Measurements from ENCODE around the gene PRKRIP1.

The PRKRIP1 gene

DNA sequence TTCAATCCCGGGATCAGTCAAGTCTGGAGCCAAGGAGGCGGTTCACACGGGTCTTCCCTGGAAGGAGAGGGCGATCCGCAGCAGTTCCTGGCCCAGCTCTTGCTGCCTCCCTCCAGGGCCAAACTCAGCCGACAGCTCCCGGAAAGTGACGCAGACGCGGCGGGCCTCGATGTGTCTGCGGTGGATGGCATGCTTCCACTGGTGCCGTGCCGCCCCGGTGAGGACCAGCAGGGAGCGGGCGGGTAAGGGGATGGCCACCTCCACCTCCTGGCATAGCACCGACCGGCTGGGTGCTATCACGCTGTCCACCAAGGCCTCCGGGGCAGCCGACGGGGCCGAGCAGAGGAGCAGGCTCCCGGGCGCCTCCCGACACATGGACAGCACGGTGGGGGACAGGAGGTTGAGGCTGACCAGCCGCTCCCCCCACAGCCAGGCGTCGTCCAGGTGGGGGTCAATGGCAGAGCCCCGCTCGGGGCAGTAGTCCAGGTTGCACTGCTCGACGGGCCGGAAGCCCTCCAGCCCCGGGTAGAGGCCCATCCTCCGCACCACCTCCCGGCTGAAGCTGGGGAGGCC is 61.3 kb downstream of the PRKRIP1 start:
- TF ChIP-seq EZH2 (IDR thresholded peaks at IDR 0.05; ENCODE audit: borderline replicate concordance, low read length), result no peak
- TF ChIP-seq, protein P1, sequence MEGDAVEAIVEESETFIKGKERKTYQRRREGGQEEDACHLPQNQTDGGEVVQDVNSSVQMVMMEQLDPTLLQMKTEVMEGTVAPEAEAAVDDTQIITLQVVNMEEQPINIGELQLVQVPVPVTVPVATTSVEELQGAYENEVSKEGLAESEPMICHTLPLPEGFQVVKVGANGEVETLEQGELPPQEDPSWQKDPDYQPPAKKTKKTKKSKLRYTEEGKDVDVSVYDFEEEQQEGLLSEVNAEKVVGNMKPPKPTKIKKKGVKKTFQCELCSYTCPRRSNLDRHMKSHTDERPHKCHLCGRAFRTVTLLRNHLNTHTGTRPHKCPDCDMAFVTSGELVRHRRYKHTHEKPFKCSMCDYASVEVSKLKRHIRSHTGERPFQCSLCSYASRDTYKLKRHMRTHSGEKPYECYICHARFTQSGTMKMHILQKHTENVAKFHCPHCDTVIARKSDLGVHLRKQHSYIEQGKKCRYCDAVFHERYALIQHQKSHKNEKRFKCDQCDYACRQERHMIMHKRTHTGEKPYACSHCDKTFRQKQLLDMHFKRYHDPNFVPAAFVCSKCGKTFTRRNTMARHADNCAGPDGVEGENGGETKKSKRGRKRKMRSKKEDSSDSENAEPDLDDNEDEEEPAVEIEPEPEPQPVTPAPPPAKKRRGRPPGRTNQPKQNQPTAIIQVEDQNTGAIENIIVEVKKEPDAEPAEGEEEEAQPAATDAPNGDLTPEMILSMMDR (IDR thresholded peaks at IDR 0.05; ENCODE audit: low read length), result no peak
- Histone ChIP-seq H2AFZ (ENCODE audit: low read length) (no peak overlapping the region), H3K9me2 (ENCODE audit: low read depth, low read length) (no peaks in the 10 kb centered on the region), H3K4me2 (ENCODE audit: low read length) (no peak overlapping the region), H3K4me1 (ENCODE audit: insufficient read depth, low read length, severe bottlenecking) (peaks cover 8% of the 10 kb centered on the region), H3K27me3 (ENCODE audit: insufficient read depth, low read length) (no peaks in the 10 kb centered on the region), H3K79me2 (ENCODE audit: insufficient read depth, low read length) (no peaks in the 10 kb centered on the region), H3K27ac (ENCODE audit: low read depth, low read length, poor library complexity, severe bottlenecking) (no peak overlapping the region), H3K9me3 (ENCODE audit: low read length) (no peaks in the 10 kb centered on the region), H3F3A (ENCODE audit: insufficient read depth, low read length) (no peaks in the 10 kb centered on the region; the same call in 1 of the 2 replicates), H3K4me3 (ENCODE audit: low read depth, low read length, poor library complexity, severe bottlenecking) (no peak overlapping the region), H4K20me1 (ENCODE audit: insufficient read depth, low read length) (no peaks in the 10 kb centered on the region), H3K9ac (ENCODE audit: low read length) (no peak overlapping the region), H3K36me3 (ENCODE audit: insufficient read depth, low read length) (peaks cover 39% of the 10 kb centered on the region)

DNA sequence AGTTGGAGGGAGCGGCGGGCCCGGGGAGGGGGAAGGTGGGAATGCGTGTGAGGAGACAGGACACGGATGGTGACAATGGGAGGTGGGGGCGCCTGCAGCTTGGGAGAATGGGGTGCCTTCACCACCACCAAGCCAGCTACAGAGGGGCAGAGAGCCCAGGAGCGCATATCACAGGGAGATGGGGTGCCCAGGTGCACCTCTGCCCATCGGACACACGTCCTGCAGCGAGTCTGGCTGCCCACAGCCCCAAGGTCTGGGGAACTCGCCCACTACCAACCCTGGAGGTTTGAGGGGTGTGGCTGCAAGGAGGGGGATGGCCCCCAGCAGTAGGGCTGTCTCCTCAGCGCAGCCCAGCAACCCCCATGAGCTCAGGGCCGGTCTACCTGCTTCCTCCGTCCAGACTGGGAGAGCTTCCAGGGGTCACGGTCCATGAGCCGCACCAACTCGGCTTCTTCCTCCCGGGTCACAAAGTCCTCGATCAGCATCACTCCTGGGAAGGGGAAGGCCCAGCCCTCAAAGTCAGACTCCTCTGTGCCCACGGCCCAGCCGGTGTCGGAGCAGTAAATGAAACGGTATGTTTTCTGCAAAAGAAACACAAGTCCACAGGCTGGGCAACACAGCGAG is 63.2 kb downstream of the PRKRIP1 start:
- no peak overlapping the region for H3K4me2 ChIP-seq (ENCODE audit: low read length)
- peaks cover 39% of the 10 kb centered on the region for H3K36me3 ChIP-seq (ENCODE audit: insufficient read depth, low read length)
- H3K4me1 ChIP-seq (ENCODE audit: insufficient read depth, low read length, severe bottlenecking), result peaks cover 13% of the 10 kb centered on the region
- H3K79me2 ChIP-seq (ENCODE audit: insufficient read depth, low read length), result peaks cover 9% of the 10 kb centered on the region
- H3K27ac ChIP-seq (ENCODE audit: low read depth, low read length, poor library complexity, severe bottlenecking), result no peak overlapping the region
- H3K9me2 ChIP-seq (ENCODE audit: low read depth, low read length), result no peaks in the 10 kb centered on the region
- no peaks in the 10 kb centered on the region for H4K20me1 ChIP-seq (ENCODE audit: insufficient read depth, low read length)
- no peaks in the 10 kb centered on the region for H3K9me3 ChIP-seq (ENCODE audit: low read length)
- no peak overlapping the region for H3K9ac ChIP-seq (ENCODE audit: low read length)
- H2AFZ ChIP-seq (ENCODE audit: low read length), result no peak overlapping the region
- no peaks in the 10 kb centered on the region for H3K27me3 ChIP-seq (ENCODE audit: insufficient read depth, low read length)
- H3F3A ChIP-seq (ENCODE audit: insufficient read depth, low read length), result no peaks in the 10 kb centered on the region
- TF ChIP-seq, protein P1 (IDR thresholded peaks at IDR 0.05; ENCODE audit: low read length), result no peak
- no peak for TF ChIP-seq EZH2 (IDR thresholded peaks at IDR 0.05; ENCODE audit: borderline replicate concordance, low read length)
- no peak overlapping the region for H3K4me3 ChIP-seq (ENCODE audit: low read depth, low read length, poor library complexity, severe bottlenecking)

DNA sequence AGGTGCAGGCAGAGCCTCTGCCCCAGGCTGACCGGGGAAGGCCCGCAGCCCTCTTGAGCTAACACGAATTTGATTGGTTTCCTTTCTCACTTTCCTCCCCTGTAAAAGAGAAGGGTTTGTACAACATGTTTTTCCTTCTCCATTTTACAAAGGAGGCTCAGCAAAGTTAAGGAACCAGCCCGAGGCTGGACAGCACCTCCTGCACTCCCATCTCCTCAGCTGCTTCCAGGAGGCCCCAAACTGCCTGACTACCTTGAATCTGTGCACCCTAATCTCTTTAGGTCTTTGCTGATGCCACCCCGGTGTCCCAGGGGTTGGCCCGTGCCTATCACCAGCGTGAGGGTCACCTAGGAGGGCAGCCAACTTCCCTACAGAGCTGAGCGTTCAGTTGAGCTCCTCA is 64.3 kb downstream of the PRKRIP1 start:
- Histone ChIP-seq H3K9ac (ENCODE audit: low read length) (no peak overlapping the region), H3K4me2 (ENCODE audit: low read length) (no peak overlapping the region), H3K79me2 (ENCODE audit: insufficient read depth, low read length) (peaks cover 12% of the 10 kb centered on the region), H3K4me1 (ENCODE audit: insufficient read depth, low read length, severe bottlenecking) (peaks cover 12% of the 10 kb centered on the region), H4K20me1 (ENCODE audit: insufficient read depth, low read length) (no peaks in the 10 kb centered on the region), H3F3A (ENCODE audit: insufficient read depth, low read length) (no peaks in the 10 kb centered on the region), H3K9me2 (ENCODE audit: low read depth, low read length) (no peaks in the 10 kb centered on the region), H3K9me3 (ENCODE audit: low read length) (no peaks in the 10 kb centered on the region), H3K36me3 (ENCODE audit: insufficient read depth, low read length) (peaks cover 35% of the 10 kb centered on the region), H3K27me3 (ENCODE audit: insufficient read depth, low read length) (no peaks in the 10 kb centered on the region), H3K4me3 (ENCODE audit: low read depth, low read length, poor library complexity, severe bottlenecking) (no peak overlapping the region), H2AFZ (ENCODE audit: low read length) (no peak overlapping the region), H3K27ac (ENCODE audit: low read depth, low read length, poor library complexity, severe bottlenecking) (no peak overlapping the region)
- no peak for TF ChIP-seq EZH2 (IDR thresholded peaks at IDR 0.05; ENCODE audit: borderline replicate concordance, low read length)
- TF ChIP-seq, protein P1 (IDR thresholded peaks at IDR 0.05; ENCODE audit: low read length), result no peak
